HG02938 (cell line): Measurements from ENCODE around the gene SLC25A3.
"Not testable (repeated sequence)": the region's sequence is repeated elsewhere in the genome, so short reads cannot be mapped to it uniquely, and the experiment has no call there.

ENCODE experiments used
- ATAC-seq: cut with Tn5 transposase; IDR thresholded peaks from one replicate; pipeline ENCODE4 v1.9.1; 2021; ENCODE audit warnings: mild to moderate bottlenecking, moderate library complexity; ENCODE audit not compliant: unreplicated experiment

SLC25A3 gene

GRCh38 chr12:98594050-98594835 is 757 bp downstream of the SLC25A3 start:
- ATAC-seq, result peak; percentile 0

- ATAC-seq, result no peak
Measured at GRCh38 chr12:98595243-98595988, 1.9 kb downstream of the SLC25A3 start.

- not testable (repeated sequence) for ATAC-seq
Measured at GRCh38 chr12:98597313-98597712, 3.8 kb downstream of the SLC25A3 start.

GRCh38 chr12:98601924-98602323 is 8.4 kb downstream of the SLC25A3 start:
- no peak for ATAC-seq

GRCh38 chr12:98606359-98606988 is 13.0 kb downstream of the SLC25A3 start:
- ATAC-seq, result no peak

GRCh38 chr12:98610596-98610995 is 17.1 kb downstream of the SLC25A3 start:
- no peak for ATAC-seq

- peak; percentile 86 for ATAC-seq
Measured at GRCh38 chr12:98612696-98613334, 19.3 kb downstream of the SLC25A3 start.

- ATAC-seq, result no peak
Measured at GRCh38 chr12:98618952-98619351, 25.5 kb downstream of the SLC25A3 start.

- ATAC-seq, result peak; percentile 93
Measured at GRCh38 chr12:98635657-98636323, 42.3 kb downstream of the SLC25A3 start.

GRCh38 chr12:98637068-98637467 is 43.6 kb downstream of the SLC25A3 start:
- ATAC-seq, result no peak

GRCh38 chr12:98638009-98638408 is 44.5 kb downstream of the SLC25A3 start:
- no peak for ATAC-seq

- no peak for ATAC-seq
Measured at GRCh38 chr12:98639491-98639890, 46.0 kb downstream of the SLC25A3 start.

GRCh38 chr12:98642801-98643200 is 49.3 kb downstream of the SLC25A3 start:
- not testable (repeated sequence) for ATAC-seq

GRCh38 chr12:98644433-98644711 is 50.9 kb downstream of the SLC25A3 start:
- ATAC-seq, result peak; percentile 22

- ATAC-seq, result peak; percentile 76
Measured at GRCh38 chr12:98644712-98645571, 51.5 kb downstream of the SLC25A3 start, which contains the start of the genes APAF1 and IKBIP. TSS of gene APAF1 (plus strand) at chr12:98645290. CDS start at chr12:98648360, 3,070 bp downstream. TSS of gene IKBIP (minus strand) at chr12:98644788. CDS start at chr12:98644701, 87 bp downstream.

GRCh38 chr12:98645572-98646067 is 52.1 kb downstream of the SLC25A3 start:
- ATAC-seq, result peak; percentile 2

GRCh38 chr12:98646294-98647090 is 53.0 kb downstream of the SLC25A3 start:
- ATAC-seq, result no peak

- no peak for ATAC-seq
Measured at GRCh38 chr12:98651328-98651727, 57.8 kb downstream of the SLC25A3 start.
